Neural crest cell (in vitro differentiated cells): Measurements from ENCODE around the gene MYO1B. TPM values are rescaled to one million over a fixed set of nuclear protein-coding genes. Genes with fewer than 3 reads are reported as not detected.

Source experiments
- DNase-seq: peaks from one replicate; pipeline ENCODE4 v3.0.0; 2021; ENCODE audit warnings: low read depth, mixed read lengths, low spot score
- H3K27ac Mint-ChIP-seq: one replicate; pipeline ENCODE4 v1.8.0; 2021; ENCODE audit warnings: mild to moderate bottlenecking, mixed read lengths; ENCODE audit not compliant: unreplicated experiment
- H3K27me3 Mint-ChIP-seq: 2 replicates; pipeline ENCODE4 v1.8.0; 2021; ENCODE audit warnings: low read depth, mild to moderate bottlenecking, mixed read lengths
- H3K36me3 Mint-ChIP-seq: 2 replicates; pipeline ENCODE4 v1.8.0; 2021; ENCODE audit warnings: low read depth, mild to moderate bottlenecking, mixed read lengths
- H3K4me1 Mint-ChIP-seq: 2 replicates; pipeline ENCODE4 v1.8.0; 2021; ENCODE audit warnings: mixed read lengths
- H3K4me3 Mint-ChIP-seq: one replicate; pipeline ENCODE4 v1.8.0; 2021; ENCODE audit warnings: mild to moderate bottlenecking, mixed read lengths
- H3K9me3 Mint-ChIP-seq: 2 replicates; pipeline ENCODE4 v1.8.0; 2021; ENCODE audit warnings: mixed read lengths
- total RNA-seq: library from RNA; stranded (reverse); gene quantifications from 2 replicates; pipeline ENCODE4 v1.2.1, GENCODE V29; 2021
- TF ChIP-seq, protein P1 (sequence below): fragments of 200-600 bp; sonication (generic); conservative IDR thresholded peaks from 2 replicates; pipeline ENCODE4 v1.5.0; 2021; ENCODE audit warnings: antibody characterized with exemption, mild to moderate bottlenecking

The MYO1B gene
- total RNA-seq, 1 donor from 2014 or later, result 116 TPM

DNA sequence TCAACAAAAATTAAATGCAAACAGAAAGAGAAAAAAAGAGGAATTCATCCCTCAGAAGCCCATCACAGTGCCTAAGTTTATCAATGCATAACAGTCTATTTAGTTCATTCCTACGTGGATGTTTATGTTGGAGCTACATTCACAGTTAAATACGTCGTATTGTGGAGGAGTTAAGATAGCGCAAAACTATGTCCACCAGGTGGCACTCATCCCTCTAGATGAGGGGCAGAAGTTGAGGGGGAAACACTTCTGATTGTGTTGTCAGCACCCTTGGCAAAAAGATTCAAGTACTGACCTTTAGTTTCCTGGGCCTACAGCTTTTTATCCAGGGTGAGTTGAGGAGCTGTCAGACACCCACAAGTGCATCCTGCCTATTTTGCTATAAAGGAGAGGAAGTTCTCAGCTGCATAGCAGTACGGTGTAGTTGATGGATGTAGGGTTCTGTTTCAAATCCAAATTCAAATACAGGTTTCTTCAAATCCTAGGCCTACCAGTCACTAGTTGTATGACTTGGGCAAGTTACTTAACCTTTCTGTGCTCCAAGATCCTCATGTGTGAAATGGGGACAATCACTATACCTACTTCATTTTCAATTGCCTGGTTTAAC is 26.8 kb upstream of the MYO1B start:
- H3K27ac Mint-ChIP-seq, result no peak overlapping the region
- DNase-seq, result peak; percentile 71
- H3K9me3 Mint-ChIP-seq, result peaks cover 3% of the 10 kb centered on the region
- H3K27me3 Mint-ChIP-seq, result no peaks in the 10 kb centered on the region
- TF ChIP-seq, protein P1, sequence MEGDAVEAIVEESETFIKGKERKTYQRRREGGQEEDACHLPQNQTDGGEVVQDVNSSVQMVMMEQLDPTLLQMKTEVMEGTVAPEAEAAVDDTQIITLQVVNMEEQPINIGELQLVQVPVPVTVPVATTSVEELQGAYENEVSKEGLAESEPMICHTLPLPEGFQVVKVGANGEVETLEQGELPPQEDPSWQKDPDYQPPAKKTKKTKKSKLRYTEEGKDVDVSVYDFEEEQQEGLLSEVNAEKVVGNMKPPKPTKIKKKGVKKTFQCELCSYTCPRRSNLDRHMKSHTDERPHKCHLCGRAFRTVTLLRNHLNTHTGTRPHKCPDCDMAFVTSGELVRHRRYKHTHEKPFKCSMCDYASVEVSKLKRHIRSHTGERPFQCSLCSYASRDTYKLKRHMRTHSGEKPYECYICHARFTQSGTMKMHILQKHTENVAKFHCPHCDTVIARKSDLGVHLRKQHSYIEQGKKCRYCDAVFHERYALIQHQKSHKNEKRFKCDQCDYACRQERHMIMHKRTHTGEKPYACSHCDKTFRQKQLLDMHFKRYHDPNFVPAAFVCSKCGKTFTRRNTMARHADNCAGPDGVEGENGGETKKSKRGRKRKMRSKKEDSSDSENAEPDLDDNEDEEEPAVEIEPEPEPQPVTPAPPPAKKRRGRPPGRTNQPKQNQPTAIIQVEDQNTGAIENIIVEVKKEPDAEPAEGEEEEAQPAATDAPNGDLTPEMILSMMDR, result peak; percentile 77
- no peaks in the 10 kb centered on the region for H3K36me3 Mint-ChIP-seq
- no peak overlapping the region for H3K4me3 Mint-ChIP-seq
- peaks cover 8% of the 10 kb centered on the region for H3K4me1 Mint-ChIP-seq

DNA sequence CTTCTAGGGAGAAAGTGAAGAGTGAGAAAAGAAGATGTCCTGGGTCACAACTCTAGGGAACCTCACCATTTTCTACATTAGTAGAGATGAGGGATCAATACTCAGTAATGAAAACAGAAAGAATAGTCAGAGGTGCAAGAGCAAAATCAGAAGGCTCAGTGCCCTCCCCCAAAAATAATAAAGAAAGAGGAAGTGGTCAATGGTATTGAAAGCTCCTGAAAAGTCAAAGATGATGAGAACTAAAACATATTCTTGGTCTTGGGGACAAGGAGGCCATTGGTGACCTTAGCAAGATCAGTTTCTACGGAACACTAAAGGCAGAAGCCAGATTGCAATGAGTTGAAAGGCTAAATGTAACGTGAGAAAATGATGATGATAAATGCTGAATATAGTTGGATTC is 24.5 kb upstream of the MYO1B start:
- Mint-ChIP-seq H3K4me3 (no peak overlapping the region), H3K27me3 (no peaks in the 10 kb centered on the region), H3K4me1 (peaks cover 8% of the 10 kb centered on the region), H3K9me3 (peaks cover 3% of the 10 kb centered on the region), H3K36me3 (no peaks in the 10 kb centered on the region), H3K27ac (no peak overlapping the region)
- no peak for DNase-seq
- TF ChIP-seq, protein P1, result no peak

GRCh38 chr2:191221666-191222065 is 23.5 kb upstream of the MYO1B start:
- TF ChIP-seq, protein P1, result no peak
- Mint-ChIP-seq H3K27me3 (no peaks in the 10 kb centered on the region), H3K9me3 (peaks cover 3% of the 10 kb centered on the region), H3K27ac (no peak overlapping the region), H3K36me3 (no peaks in the 10 kb centered on the region), H3K4me1 (peaks cover 8% of the 10 kb centered on the region), H3K4me3 (no peak overlapping the region)
- DNase-seq, result no peak

- Mint-ChIP-seq H3K4me1 (peaks cover 8% of the 10 kb centered on the region), H3K27ac (no peak overlapping the region), H3K4me3 (no peak overlapping the region), H3K27me3 (no peaks in the 10 kb centered on the region), H3K9me3 (peaks cover 3% of the 10 kb centered on the region), H3K36me3 (no peaks in the 10 kb centered on the region)
- DNase-seq, result no peak
- TF ChIP-seq, protein P1, result no peak
Observed at GRCh38 chr2:191222507-191222906, 22.7 kb upstream of the MYO1B start.

DNA sequence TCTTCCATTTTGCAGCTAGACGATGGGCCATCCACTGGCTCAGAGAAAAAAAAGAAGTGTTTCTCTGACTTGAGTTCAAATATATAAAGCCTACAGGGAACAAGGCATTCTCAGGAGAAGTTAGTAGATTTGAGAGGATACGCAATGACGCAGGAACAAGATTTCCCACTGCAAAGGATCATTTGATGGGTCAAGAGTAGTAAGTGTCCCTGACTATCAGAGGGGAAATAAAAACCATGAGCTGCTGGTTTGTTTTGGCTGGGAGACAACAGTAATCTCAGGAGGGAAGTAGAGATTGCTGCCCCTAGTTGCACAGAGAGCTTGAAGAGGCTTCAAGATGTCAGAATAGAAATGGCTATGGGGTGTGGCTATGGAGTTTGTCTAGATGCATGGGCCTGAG is 22.3 kb upstream of the MYO1B start:
- Mint-ChIP-seq H3K27ac (peak overlapping the region; percentile 31), H3K27me3 (no peaks in the 10 kb centered on the region), H3K9me3 (peaks cover 3% of the 10 kb centered on the region), H3K4me3 (no peak overlapping the region), H3K4me1 (peaks cover 6% of the 10 kb centered on the region), H3K36me3 (no peaks in the 10 kb centered on the region)
- no peak for DNase-seq
- TF ChIP-seq, protein P1, result no peak
